PC-9 (cell line): Measurements from ENCODE around the gene PATE2.

Source experiments
- EZH2 ChIP-seq: fragments of 200-600 bp; sonication (generic); IDR thresholded peaks from 2 replicates; pipeline ENCODE4 v1.8.0; 2017; ENCODE audit warnings: antibody characterized with exemption, low read depth
- TF ChIP-seq, protein P1 (sequence below): fragments of 200-600 bp; sonication (generic); conservative IDR thresholded peaks from 2 replicates; pipeline ENCODE4 v1.6.1; 2017; ENCODE audit warnings: mixed run types, antibody characterized with exemption, mild to moderate bottlenecking, moderate library complexity

DNA sequence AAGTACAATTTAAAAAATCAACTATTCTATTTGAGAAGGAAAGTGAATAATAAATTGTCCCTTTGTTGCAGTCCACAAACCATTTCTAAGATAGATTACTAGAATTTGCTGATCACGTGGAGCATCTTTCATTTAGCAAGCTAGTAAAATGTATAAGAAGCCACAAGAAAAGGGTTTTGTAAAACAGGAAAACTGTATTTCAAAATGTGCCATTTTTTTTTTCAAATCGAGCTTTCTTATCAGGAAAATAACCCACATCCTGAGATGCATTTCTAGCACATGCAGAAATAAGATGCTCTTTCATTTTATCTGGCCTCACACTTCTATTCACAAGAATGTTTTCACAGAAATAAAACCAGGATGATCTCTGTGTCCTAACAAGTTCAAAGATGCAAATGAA lies 6.0 kb upstream of the PATE2 start:
- TF ChIP-seq, protein P1, sequence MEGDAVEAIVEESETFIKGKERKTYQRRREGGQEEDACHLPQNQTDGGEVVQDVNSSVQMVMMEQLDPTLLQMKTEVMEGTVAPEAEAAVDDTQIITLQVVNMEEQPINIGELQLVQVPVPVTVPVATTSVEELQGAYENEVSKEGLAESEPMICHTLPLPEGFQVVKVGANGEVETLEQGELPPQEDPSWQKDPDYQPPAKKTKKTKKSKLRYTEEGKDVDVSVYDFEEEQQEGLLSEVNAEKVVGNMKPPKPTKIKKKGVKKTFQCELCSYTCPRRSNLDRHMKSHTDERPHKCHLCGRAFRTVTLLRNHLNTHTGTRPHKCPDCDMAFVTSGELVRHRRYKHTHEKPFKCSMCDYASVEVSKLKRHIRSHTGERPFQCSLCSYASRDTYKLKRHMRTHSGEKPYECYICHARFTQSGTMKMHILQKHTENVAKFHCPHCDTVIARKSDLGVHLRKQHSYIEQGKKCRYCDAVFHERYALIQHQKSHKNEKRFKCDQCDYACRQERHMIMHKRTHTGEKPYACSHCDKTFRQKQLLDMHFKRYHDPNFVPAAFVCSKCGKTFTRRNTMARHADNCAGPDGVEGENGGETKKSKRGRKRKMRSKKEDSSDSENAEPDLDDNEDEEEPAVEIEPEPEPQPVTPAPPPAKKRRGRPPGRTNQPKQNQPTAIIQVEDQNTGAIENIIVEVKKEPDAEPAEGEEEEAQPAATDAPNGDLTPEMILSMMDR = no peak
- TF ChIP-seq EZH2 = no peak
